ENCODE measurements around the gene FPR2.

Gene FPR2

DNA sequence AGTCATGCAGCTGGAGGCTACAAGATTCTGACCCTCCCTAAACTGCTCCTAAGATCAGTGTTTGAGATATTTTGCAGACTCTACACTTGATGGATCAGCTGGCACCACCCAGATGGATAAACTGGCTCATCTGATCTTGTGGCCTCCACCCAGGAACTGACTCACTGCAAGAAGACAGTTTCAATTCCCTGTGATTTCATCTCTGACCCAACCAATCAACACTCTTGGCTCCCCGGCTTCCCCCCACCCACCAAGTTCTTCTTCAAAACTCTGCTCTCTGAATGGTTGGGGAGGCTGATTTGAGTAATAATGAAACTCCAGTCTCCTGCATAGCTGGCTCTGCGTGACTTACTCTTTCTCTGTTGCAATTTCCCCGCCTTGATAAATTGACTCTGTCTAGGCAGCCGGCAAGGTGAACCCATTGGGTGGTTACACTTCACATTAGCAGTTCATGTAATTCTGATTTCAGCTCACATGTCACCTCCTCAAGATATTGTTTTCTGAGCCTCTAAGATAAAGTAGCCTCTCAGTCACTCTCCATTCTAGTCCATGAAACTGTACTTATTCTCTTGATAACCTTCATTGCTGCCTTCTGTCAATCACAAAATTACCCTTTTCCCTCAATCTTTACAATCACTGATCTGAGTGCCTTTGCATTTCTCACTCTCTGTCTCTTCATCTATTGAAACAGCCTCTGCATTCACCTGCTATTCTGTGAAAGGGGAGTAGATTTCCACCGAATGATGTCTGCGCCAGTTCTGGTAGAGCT lies 24.1 kb downstream of the FPR2 start:
- no peak overlapping the region for H3K4me3 ChIP-seq (ENCODE audit: low read depth, low read length)
- H3K27me3 ChIP-seq (ENCODE audit: control insufficient read depth, insufficient read depth, low read length), result no peaks in the 10 kb centered on the region

GRCh38 chr19:51786646-51787494 lies 25.9 kb downstream of the FPR2 start:
- no peaks in the 10 kb centered on the region for H3K9me3 ChIP-seq (ENCODE audit: control insufficient read depth, low read length)
- H3K4me2 ChIP-seq (ENCODE audit: low read length), result no peak overlapping the region
- no peak overlapping the region for H3K4me3 ChIP-seq (ENCODE audit: low read depth, low read length)
- no peaks in the 10 kb centered on the region for H3K27me3 ChIP-seq (ENCODE audit: control insufficient read depth, insufficient read depth, low read length)
- no peak overlapping the region for H2AFZ ChIP-seq
- TF ChIP-seq, protein P1, sequence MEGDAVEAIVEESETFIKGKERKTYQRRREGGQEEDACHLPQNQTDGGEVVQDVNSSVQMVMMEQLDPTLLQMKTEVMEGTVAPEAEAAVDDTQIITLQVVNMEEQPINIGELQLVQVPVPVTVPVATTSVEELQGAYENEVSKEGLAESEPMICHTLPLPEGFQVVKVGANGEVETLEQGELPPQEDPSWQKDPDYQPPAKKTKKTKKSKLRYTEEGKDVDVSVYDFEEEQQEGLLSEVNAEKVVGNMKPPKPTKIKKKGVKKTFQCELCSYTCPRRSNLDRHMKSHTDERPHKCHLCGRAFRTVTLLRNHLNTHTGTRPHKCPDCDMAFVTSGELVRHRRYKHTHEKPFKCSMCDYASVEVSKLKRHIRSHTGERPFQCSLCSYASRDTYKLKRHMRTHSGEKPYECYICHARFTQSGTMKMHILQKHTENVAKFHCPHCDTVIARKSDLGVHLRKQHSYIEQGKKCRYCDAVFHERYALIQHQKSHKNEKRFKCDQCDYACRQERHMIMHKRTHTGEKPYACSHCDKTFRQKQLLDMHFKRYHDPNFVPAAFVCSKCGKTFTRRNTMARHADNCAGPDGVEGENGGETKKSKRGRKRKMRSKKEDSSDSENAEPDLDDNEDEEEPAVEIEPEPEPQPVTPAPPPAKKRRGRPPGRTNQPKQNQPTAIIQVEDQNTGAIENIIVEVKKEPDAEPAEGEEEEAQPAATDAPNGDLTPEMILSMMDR (IDR thresholded peaks at IDR 0.05), result no peak
- peak overlapping the region; percentile 27 for H3K27ac ChIP-seq
- no peaks in the 10 kb centered on the region for H3K79me2 ChIP-seq
- H3K36me3 ChIP-seq (ENCODE audit: control insufficient read depth, insufficient read depth, low read length), result no peaks in the 10 kb centered on the region
- peaks cover 11% of the 10 kb centered on the region for H3K4me1 ChIP-seq
- no peak overlapping the region for H3K9ac ChIP-seq

More for the DNA sequence above, 24.1 kb downstream of the FPR2 start:
- Histone ChIP-seq H3K9ac (no peak overlapping the region), H3K9me3 (ENCODE audit: control insufficient read depth, low read length) (no peaks in the 10 kb centered on the region), H3K4me2 (ENCODE audit: low read length) (no peak overlapping the region), H3K36me3 (ENCODE audit: control insufficient read depth, insufficient read depth, low read length) (no peaks in the 10 kb centered on the region), H3K4me1 (peaks cover 7% of the 10 kb centered on the region), H3K27ac (peak overlapping the region; percentile 17), H2AFZ (peak overlapping the region; percentile 50), H3K79me2 (no peaks in the 10 kb centered on the region)
- TF ChIP-seq, protein P1 (IDR thresholded peaks at IDR 0.05), result no peak

GRCh38 chr19:51788029-51788428 lies 27.0 kb downstream of the FPR2 start:
- Histone ChIP-seq H3K9ac (no peak overlapping the region), H3K36me3 (ENCODE audit: control insufficient read depth, insufficient read depth, low read length) (no peaks in the 10 kb centered on the region), H2AFZ (no peak overlapping the region), H3K4me2 (ENCODE audit: low read length) (no peak overlapping the region), H3K4me3 (ENCODE audit: low read depth, low read length) (no peak overlapping the region), H3K27me3 (ENCODE audit: control insufficient read depth, insufficient read depth, low read length) (no peaks in the 10 kb centered on the region), H3K27ac (no peak overlapping the region), H3K4me1 (peaks cover 16% of the 10 kb centered on the region), H3K9me3 (ENCODE audit: control insufficient read depth, low read length) (no peaks in the 10 kb centered on the region), H3K79me2 (no peaks in the 10 kb centered on the region)
- TF ChIP-seq, protein P1 (IDR thresholded peaks at IDR 0.05), result no peak

DNA sequence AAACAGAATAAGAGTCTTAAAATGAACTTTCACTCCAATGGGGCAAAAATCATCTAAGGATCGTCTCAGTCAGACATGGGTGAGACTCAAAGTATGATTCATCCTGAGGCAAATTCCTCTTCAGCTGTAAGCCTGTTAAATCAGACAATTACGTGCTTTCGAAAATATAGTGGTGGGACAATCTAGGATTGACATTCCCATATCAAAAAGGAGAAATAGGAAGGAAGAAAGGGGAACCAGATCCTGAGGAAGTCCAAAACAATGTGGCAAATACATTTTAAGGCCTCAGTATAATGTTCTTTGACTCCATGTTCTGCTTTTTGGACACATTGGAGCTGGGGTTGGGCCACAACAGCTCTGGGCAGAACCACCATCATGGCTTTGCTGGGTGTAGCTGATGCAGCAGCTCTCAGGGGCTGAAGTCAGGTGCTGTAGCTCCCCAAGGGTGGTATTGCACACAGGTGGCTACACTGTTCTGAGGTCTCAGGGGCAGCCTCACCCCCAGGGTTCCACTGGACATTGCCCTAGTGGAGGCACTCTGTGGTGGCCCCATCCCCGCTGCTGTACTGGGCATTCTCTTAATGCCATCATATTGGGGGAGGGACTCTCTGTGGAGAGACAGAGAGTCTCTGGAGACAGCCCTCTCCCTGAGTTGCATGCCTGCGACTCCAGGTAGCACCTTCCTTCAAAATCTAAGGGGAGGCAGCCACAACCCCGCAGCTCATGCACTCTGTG lies 28.2 kb downstream of the FPR2 start:
- H2AFZ ChIP-seq, result no peak overlapping the region
- no peaks in the 10 kb centered on the region for H3K36me3 ChIP-seq (ENCODE audit: control insufficient read depth, insufficient read depth, low read length)
- H3K9me3 ChIP-seq (ENCODE audit: control insufficient read depth, low read length), result no peaks in the 10 kb centered on the region
- H3K4me3 ChIP-seq (ENCODE audit: low read depth, low read length), result no peak overlapping the region
- TF ChIP-seq, protein P1 (IDR thresholded peaks at IDR 0.05), result no peak
- H3K4me2 ChIP-seq (ENCODE audit: low read length), result no peak overlapping the region
- H3K4me1 ChIP-seq, result peaks cover 19% of the 10 kb centered on the region
- no peaks in the 10 kb centered on the region for H3K27me3 ChIP-seq (ENCODE audit: control insufficient read depth, insufficient read depth, low read length)
- no peaks in the 10 kb centered on the region for H3K79me2 ChIP-seq
- H3K9ac ChIP-seq, result no peak overlapping the region
- H3K27ac ChIP-seq, result no peak overlapping the region
